GM12872 (cell line): ENCODE measurements around the gene THY1.

Experiments used
- TF ChIP-seq, protein P1 (sequence below): IDR thresholded peaks from 3 replicates; pipeline ENCODE4 v1.5.1; 2011; ENCODE audit warnings: low read depth, mild to moderate bottlenecking, low read length, moderate library complexity; ENCODE audit not compliant: insufficient read depth

THY1 gene

DNA sequence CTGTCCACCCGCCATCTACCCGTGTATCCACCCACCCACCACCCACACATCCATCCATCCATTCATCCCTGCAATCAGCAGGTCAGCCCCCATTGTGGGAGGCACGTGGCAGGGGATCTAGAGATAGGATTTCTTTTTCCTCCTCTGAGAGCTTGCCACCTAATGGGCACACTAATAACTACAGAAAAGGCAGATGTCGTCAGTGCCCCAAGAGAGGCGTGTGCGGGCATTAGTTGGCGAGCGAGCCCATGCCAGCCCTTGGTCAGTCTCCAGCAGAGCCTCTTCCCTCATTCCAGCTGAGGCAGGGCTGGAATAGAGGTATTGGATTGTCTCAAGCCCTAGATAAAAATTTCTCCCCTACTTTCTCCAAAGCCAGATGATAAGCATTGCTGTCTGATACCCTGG lies 51.2 kb downstream of the THY1 start:
- TF ChIP-seq, protein P1, sequence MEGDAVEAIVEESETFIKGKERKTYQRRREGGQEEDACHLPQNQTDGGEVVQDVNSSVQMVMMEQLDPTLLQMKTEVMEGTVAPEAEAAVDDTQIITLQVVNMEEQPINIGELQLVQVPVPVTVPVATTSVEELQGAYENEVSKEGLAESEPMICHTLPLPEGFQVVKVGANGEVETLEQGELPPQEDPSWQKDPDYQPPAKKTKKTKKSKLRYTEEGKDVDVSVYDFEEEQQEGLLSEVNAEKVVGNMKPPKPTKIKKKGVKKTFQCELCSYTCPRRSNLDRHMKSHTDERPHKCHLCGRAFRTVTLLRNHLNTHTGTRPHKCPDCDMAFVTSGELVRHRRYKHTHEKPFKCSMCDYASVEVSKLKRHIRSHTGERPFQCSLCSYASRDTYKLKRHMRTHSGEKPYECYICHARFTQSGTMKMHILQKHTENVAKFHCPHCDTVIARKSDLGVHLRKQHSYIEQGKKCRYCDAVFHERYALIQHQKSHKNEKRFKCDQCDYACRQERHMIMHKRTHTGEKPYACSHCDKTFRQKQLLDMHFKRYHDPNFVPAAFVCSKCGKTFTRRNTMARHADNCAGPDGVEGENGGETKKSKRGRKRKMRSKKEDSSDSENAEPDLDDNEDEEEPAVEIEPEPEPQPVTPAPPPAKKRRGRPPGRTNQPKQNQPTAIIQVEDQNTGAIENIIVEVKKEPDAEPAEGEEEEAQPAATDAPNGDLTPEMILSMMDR, result peak; percentile 43; the same call in 2 of the 3 replicates

DNA sequence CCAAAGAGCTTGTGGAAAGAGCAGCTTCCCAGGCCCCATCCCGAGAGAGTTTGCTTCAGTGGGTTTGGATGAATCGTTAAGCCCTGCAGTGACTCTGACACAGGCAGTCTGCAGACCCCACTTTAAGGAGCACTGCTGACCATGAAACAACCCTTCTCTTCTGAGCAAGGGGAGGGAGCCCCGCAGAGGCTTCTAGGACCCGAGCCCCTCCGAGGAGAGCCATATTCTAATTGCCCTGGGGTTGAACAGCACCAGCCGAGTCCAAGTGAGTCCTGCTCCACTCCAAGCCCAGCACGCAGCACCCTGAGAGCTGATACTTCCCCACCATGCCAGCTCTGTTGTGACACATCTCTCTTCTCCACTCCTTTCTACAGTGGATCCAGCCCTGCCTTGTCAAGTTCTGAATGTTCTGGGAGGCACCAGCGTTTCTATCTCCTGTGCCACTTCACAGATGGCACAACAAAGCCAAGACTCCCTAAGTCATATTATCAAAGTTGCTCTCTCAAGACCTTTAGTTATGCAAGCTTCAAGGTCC lies 51.8 kb downstream of the THY1 start:
- TF ChIP-seq, protein P1, result no peak

DNA sequence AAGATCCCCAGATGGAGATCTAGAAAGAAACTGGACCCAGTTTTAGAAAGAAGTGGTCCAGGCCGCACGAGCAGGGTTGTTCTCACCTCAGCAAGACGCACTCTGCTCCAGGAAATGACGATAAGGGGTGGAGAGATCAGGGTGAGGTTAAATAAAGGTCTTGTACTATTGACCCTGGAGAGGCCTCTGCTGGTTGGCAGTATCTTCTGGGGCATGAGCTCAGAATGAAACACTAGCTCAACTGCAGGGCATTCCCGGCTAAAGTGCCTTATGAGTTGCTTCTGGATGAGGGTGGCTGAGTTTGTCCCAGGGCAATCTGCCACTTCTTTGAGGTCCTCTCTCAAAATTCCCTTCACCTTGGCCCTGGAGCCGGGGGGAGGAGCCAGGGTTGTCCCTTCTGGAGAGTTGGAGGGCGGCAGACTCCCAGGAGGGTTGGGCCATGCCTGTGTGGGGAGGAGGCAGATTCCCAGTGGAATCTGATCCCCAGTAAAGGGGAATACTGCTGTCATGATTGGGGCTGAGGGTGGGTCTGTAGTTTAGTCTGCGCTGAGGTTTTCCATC lies 52.4 kb downstream of the THY1 start:
- TF ChIP-seq, protein P1, result no peak

DNA sequence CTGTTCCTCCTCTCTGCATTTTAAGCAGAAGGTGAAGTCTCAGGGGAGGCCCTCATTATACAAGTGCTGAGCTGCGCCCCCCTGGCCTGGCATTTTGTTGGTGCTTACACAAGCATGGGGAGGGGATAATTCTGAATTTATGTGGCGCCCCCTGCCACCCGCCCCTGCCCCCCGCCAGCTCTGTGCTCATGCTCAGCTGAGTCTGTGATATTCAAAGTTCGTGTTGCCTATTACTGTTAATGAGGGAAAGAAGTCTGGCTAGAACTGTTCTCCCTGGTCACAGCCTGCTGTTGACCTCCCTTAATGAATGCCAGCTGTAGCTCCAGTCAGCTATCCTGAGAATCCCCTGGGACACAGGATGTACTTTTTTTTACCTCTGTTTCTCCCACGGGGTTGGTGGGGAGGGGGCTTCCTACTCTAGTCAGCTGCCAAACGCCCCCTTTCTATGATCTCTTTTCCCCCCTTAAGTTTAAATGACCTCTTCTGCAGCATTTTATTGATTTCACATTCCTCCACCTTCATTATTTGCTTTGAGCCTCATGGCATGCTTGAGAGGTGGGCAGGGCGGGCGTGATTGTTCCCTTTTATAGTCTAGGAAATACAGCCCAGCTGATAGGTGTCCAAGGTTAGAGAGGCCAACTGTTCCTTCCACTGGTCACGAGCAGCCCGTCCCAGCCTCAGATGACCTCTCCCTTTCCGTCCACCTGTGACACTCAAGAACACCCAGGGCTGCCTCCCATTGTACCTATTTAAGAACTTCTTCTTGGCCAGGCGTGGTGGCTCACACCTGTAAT lies 53.6 kb downstream of the THY1 start:
- TF ChIP-seq, protein P1, result no peak

DNA sequence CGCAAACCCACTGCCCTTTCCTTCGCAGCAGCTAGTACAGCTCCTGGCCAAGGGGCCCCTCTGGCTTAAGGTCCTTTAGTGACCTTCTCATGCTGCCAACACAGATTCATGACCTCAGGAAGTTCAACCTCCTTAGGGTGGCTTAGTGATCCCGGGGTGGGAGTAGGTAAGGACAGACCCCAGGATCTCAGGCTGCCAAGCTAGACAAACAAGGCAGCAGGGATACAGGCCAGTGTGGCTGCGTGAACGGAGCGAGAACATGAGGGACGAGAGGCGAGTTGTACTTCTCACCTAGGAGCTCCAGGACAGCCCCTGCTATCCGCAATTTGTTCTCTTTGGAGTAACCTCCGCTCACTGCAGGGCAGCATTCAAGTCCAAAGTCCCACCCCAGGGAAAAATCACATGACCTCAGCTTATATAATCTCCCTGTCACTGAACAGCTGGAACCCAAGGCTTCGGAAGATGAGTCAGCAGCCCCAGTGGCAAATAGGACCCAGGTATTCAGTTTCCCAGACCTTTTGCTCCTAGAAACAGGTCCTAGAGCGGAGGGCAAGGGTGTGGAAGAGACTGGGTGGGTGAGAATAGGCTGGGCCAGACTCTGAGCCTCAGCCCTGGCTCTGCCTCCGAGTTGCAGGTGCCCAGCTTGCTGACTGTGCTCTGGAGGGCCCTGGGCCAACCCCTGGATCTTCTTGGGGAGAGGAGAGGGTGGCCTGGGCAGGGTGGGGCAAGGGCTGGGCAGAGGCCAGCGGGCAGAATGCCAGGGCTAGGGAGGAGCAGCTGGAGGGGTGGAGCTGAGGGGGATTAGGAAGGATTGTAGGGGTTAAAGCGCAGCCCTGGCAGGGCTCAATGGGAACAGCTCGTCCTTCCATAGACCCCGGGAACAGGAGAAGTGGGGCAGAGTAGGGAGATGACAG lies 54.6 kb downstream of the THY1 start:
- TF ChIP-seq, protein P1, result no peak

DNA sequence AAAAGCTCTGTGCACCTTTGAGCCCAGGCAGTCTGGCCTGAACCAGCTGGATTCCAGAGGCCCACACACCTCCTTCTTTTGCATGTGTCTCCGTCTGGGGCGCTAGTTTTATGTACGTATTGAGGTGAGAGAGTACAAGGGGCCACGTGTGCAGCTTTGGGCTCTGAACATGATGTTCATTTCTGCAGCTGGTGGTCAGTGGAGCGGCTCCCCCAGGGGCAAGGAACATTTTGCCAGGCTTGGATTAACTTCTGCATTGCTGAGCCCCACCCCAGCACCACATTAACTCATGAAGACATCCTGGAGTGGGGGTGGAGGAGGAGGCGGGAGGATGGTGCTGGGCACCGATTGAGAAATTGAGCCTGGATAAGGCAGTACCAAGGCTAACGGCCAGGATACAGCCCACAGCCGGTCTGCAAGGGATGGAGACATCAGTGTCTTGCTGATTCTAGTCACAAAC lies 55.3 kb downstream of the THY1 start:
- TF ChIP-seq, protein P1, result no peak
